AG09319 (cell line): ENCODE measurements around the gene COL5A3.

Source experiments
- DNase-seq: peaks from one replicate; pipeline ENCODE4 v3.0.0-alpha.2; 2010; ENCODE audit warnings: low read depth; ENCODE audit errors: extremely low read depth
- TF ChIP-seq, protein P1 (sequence below): IDR thresholded peaks from 2 replicates; pipeline ENCODE4 v1.5.1; 2011; ENCODE audit warnings: low read depth, mild to moderate bottlenecking, inconsistent platforms, low read length, moderate library complexity

Gene COL5A3

DNA sequence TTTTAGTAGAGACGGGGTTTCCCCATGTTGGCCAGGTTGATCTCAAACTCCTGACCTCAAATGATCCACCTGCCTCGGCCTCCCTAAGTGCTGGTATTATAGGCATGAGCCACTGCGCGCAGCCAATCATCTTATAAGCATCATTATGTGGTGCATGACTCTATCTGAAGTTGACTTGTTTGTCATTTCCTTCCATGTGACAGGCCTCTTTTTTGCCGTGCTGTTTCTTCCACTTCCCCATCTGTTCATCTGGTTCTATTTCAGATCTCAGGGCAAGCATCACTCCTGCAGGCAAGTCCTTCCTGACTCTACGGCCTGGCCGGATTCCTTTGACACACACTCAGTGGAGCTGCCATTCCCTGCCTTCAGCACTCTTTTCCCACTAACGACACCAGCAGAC is 15.2 kb downstream of the COL5A3 start:
- TF ChIP-seq, protein P1, sequence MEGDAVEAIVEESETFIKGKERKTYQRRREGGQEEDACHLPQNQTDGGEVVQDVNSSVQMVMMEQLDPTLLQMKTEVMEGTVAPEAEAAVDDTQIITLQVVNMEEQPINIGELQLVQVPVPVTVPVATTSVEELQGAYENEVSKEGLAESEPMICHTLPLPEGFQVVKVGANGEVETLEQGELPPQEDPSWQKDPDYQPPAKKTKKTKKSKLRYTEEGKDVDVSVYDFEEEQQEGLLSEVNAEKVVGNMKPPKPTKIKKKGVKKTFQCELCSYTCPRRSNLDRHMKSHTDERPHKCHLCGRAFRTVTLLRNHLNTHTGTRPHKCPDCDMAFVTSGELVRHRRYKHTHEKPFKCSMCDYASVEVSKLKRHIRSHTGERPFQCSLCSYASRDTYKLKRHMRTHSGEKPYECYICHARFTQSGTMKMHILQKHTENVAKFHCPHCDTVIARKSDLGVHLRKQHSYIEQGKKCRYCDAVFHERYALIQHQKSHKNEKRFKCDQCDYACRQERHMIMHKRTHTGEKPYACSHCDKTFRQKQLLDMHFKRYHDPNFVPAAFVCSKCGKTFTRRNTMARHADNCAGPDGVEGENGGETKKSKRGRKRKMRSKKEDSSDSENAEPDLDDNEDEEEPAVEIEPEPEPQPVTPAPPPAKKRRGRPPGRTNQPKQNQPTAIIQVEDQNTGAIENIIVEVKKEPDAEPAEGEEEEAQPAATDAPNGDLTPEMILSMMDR: no peak
- DNase-seq: no peak

DNA sequence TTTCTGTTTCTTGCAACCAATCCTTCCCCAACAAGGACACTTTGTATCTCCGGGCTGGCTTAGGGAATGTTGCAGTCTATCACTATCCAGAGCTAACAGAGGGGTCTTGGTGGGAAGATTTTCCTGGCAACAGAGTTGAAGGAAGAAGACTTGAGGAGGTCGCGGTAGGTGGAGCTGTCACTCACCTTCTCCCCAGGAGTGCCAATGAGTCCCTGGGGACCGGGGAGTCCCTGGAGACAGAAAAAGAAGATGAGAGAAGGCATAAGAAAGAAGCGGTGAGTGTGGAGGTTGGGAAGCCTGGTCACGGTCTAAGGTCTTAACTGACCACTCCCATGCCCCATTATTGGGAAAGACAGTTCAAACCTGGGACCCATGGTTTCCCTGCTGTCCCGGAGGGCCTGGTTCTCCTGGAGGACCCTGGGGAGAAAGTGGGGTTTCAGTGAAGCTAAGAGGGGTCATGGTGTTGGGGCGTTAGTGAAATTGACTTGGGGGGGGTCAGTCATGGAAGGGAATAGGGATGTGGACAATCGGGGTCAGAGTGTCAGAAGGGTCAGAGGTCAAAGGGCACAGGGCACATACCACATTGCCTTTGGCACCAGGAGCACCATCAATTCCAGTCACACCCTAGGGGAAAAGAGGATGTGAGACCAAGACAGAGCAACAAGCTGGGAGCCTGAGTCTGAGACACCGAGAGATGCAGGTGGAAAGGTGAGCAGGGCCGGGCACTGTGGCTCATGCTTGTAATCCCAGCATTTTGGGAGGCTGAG is 18.7 kb downstream of the COL5A3 start:
- no peak for DNase-seq
- TF ChIP-seq, protein P1: no peak

DNA sequence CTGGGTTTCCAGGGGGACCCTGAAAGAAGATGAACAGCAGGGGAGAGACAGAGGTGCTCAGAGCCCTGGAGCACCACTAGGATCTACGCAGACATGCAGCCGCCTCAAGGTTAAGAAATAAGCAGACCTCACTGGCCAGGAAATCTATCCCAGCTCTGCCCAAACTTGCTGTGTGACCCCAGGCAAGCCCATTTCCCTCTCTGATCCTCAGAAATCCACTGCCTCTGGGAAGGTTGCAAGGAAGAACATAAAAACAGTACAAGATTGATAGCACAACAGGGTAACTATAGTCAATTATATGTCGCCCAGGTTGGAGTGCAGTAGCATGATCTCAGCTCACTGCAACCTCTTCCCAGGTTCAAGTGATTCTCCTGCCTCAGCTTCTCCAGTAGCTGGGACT is 20.8 kb downstream of the COL5A3 start:
- TF ChIP-seq, protein P1: no peak
- no peak for DNase-seq

DNA sequence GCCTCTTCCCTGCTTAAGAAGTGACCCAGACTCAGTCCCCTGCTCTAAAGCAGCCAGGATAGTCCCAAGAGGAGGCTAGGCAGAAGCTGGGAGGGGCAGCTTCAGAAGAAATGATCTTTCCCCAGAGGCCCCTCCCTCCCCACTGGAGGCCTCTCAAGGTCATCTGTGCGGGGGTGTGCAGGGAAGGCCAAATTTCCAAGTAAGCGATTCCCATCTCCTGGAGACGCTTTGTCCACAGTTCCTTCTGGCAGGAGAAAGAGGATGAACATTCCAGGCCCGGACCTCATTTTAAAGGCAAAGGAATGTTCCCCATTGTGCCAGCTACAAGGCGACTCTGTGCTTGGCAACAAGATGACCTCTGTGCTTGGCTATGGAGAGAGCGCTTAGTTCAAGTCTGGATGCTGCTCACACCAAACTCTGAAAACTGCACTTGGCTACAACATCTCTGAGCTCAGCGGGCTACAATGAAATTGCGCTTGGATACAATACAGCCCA is 23.5 kb downstream of the COL5A3 start:
- TF ChIP-seq, protein P1: no peak
- peak; percentile 50 for DNase-seq

DNA sequence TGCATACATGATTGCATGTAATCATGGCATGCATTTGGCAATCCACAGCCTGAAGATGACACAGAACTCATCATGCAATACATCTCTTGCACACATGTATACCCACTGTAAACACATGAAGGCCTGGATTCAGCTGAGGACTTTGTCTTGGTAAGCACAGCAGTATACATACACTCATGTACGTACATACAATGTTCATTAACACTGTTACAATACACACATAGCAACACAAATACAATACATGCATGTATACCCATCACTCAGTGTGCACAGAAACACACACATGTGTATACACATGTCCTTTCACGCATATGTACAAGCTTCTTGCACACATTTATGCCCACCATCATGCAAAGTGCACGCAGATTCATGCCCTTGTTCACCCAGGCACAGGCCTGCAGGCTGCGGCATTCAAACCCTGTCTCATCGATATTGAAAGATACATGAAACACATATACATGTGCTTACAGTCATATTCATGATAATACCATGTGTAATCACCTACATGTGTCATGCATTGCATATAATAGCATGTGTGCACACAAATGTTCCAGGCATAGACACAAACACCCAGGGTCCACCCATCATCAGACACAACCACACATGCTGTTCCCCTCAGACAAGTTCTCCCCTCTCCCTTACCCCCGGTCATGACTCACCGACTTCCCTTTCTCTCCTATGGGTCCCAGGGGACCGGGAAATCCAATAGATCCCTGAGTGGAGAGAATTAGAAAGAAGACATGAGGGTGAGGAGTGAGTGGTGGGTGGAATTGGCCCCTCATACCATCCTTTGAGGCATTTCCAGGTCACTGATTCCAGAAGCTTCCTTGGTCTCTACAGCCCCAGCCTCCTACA is 28.7 kb downstream of the COL5A3 start:
- TF ChIP-seq, protein P1: no peak
- DNase-seq: no peak

DNA sequence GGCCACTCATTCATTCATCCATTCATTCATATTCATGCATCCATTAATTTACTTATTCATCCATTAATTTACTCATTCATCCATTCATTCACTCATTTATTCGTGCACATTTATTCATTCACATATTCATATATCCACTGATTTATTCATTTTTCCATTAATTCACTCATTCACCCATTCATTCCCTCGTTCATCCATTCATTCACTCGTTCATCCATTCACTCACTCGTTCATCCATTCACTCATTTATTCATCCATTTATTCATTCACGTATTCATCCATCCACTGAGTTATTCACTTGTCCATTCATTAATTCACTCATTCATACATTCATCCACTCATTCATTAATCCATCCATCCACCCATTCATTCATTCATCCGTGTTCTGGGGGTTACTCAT is 38.2 kb downstream of the COL5A3 start:
- TF ChIP-seq, protein P1: no peak
- no peak for DNase-seq
